DND-41 (cell line): Measurements from ENCODE around the gene NUCB1.

Source experiments
- CTCF ChIP-seq: IDR thresholded peaks from 2 replicates; pipeline ENCODE4 v1.5.1; 2012; ENCODE audit warnings: borderline replicate concordance, low read length, moderate library complexity, mild to moderate bottlenecking; ENCODE audit not compliant: poor library complexity, severe bottlenecking; ENCODE audit errors: extremely low read depth
- EZH2 ChIP-seq: IDR thresholded peaks from 3 replicates; pipeline ENCODE4 v1.6.1; 2012; ENCODE audit warnings: borderline replicate concordance, low read depth, mild to moderate bottlenecking, moderate library complexity, low read length, inconsistent platforms; ENCODE audit not compliant: severe bottlenecking

DNA sequence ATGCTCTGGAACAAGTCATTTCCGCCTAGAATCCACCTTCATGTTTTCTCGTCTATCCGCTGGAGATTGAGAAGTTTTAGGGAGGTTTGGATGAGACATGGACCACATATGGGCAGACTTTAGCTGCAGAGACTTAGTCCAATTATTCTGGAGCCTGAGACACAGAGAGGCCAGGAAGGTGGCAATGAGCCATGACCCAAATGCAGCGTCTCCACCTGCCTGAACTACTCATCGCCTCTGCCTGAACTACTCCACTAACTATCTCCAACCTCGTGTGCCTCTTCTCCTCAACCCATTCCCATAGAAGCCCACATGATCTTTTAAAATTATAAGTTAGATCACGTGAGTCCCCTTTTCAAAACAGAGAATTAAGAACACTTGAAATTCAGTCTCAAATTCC is 37.3 kb upstream of the NUCB1 start:
- TF ChIP-seq CTCF: no peak
- TF ChIP-seq EZH2: no peak
